IPS DF 6.9 (cell line): Measurements from ENCODE around the gene SLC35E3.

Experiments used
- DNase-seq: peaks from one replicate; pipeline ENCODE4 v3.0.0-alpha.2; 2013; ENCODE audit warnings: low read depth, low spot score
- H3K27ac ChIP-seq: one replicate; pipeline ENCODE4 v1.5.1; 2013; ENCODE audit warnings: low read length, control low read depth
- H3K27me3 ChIP-seq: 2 replicates; pipeline ENCODE4 v1.6.1; 2013; ENCODE audit warnings: mild to moderate bottlenecking, low read length; ENCODE audit not compliant: control insufficient read depth, insufficient read depth
- H3K36me3 ChIP-seq: 2 replicates; pipeline ENCODE4 v1.6.1; 2013; ENCODE audit warnings: low read length; ENCODE audit not compliant: control insufficient read depth, insufficient read depth
- H3K4me1 ChIP-seq: 2 replicates; pipeline ENCODE4 v1.6.1; 2013; ENCODE audit warnings: low read length; ENCODE audit not compliant: control insufficient read depth, insufficient read depth
- H3K4me3 ChIP-seq: 2 replicates; pipeline ENCODE4 v1.5.1; 2013; ENCODE audit warnings: mild to moderate bottlenecking, low read length
- H3K9me3 ChIP-seq: 2 replicates; pipeline ENCODE4 v1.6.1; 2013; ENCODE audit warnings: low read length, inconsistent platforms; ENCODE audit not compliant: control insufficient read depth, insufficient read depth
- WGBS: extraction: QIAGEN DNeasy Blood & Tissue Kit; methylation state at CpG from one replicate; pipeline ENCODE4 v1.1.7; 2013; ENCODE audit warnings: mixed read lengths, missing lambda C conversion rate; ENCODE audit not compliant: insufficient read length, insufficient coverage; 5-methylcytosine and 5-hydroxymethylcytosine counted together

SLC35E3 gene

DNA sequence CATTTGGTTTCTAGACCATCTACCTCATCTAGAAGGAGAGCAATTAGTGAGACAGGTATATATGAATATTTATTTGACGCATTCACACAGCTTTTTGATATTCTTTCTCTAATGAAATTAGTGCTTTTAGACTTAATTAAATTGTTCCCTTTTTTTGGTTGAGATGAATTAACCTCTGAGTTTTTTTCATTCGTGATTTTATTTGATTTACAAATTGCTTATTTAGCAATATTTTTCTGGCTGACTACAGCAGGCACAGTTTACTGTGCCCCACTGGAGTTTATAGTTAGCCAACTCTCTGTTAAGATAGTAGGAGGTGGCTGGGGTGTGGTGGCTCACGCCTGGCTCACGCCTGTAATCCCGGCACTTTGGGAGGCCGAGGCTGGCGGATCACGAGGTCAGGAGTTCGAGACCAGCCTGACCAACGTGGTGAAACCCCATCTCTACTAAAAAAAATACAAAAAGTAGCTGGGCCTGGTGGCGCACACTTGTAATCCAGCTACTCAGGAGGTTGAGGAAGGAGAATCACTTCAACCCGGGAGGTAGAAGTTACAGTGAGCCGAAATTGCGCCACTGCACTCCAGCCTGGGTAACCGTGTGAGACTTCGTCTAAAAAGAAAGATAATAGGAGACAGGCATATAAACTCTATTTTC lies 78.7 kb downstream of the SLC35E3 start:
- Histone ChIP-seq H3K36me3 (peaks cover 20% of the 10 kb centered on the region; the same call in 1 of the 2 replicates), H3K4me3 (no peak overlapping the region), H3K27ac (no peak overlapping the region), H3K9me3 (no peaks in the 10 kb centered on the region), H3K27me3 (no peaks in the 10 kb centered on the region), H3K4me1 (no peaks in the 10 kb centered on the region)
- no CpG with 5 or more reads among the region's 16 CpGs for WGBS
- no peak for DNase-seq

DNA sequence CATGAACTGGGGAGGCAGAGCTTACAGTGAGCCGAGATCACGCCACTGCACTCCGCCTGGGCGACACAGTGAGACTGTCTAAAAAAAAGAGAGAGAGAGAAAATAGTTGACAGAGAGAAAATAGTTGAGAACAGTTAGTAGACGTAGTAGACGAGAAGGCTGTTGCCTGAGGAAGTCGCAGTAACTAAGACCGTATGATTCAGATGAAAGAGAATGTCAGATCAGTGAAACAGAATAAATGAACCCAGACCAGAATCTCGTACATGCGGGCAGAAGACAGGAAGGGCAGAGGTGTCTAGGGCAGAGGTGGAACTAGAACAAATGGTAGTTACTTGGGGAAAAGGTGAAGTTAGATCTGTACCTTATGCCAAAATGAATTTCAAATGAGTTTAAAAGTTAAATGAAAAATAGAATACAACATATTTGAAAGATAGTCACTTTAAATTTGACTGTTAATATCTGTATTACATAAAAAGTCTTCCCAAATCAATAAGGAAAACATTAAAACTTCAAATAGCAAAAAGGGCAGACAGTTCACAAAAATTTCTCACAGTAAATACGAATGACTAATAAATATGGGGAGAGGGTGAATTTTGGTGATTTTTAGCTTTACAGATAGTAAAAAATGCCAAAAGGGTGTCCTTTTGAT lies 79.7 kb downstream of the SLC35E3 start:
- peaks cover 20% of the 10 kb centered on the region; the same call in 1 of the 2 replicates for H3K36me3 ChIP-seq
- no peaks in the 10 kb centered on the region for H3K27me3 ChIP-seq
- H3K9me3 ChIP-seq, result no peaks in the 10 kb centered on the region
- no peak overlapping the region for H3K27ac ChIP-seq
- 100% methylated on average over 3 of the region's 11 CpGs for WGBS
- H3K4me1 ChIP-seq, result no peaks in the 10 kb centered on the region
- no peak for DNase-seq
- H3K4me3 ChIP-seq, result no peak overlapping the region

DNA sequence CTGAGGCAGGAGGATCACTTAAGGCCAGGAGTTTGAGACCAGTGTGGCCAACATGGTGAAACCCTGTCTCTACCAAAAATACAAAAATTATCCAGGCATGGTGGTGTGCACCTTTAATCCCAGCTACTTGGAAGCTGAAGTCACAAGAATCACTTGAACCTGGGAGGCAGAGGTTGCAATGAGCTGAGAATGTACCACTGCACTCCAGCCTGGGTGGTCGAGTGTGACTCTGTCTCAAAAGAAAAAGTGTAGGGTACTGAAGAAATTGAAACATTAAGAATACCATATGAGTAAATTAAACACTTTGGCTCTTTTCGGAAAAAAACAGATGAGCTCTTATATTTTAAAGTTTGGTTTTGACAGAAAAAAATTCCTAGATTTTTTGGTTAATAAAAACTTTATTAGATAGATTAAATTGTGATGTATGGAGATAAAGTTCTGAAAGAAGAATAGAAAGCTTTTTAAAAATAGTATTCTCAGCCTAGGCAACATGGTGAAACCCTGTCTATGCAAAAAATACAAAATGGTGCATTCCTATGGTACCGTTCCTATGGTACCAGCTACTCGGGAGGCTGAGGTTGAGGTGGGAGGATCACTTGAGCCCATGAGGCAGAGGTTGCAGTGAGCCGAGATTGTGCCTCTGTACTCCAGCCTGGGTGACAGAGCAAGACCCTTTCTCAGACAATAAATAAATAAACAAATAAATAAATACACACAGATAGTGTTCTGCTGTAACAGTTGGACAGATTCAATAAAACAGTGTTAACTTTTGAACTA lies 82.1 kb downstream of the SLC35E3 start:
- Histone ChIP-seq H3K36me3 (peaks cover 12% of the 10 kb centered on the region; the same call in 1 of the 2 replicates), H3K27ac (no peak overlapping the region)
- WGBS, result no CpG with 5 or more reads among the region's 5 CpGs

DNA sequence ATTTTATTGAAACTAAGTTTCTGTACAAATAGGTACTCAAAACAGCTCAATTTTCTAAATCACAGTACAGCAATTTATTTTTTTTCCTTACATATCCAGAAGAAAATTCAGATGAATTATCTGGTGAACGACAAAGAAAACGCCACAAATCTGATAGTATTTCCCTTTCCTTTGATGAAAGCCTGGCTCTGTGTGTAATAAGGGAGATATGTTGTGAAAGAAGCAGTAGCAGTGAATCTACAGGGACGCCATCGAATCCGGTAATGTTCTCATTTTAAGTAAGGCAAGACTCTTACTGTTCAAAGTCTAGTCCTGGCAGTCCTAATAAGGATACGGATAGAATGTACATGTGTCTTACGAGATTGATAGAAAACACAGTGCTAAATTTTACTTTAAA lies 82.7 kb downstream of the SLC35E3 start:
- peaks cover 12% of the 10 kb centered on the region; the same call in 1 of the 2 replicates for H3K36me3 ChIP-seq
- no peaks in the 10 kb centered on the region for H3K9me3 ChIP-seq
- no CpG with 5 or more reads among the region's 7 CpGs for WGBS
- no peak for DNase-seq
- no peaks in the 10 kb centered on the region for H3K27me3 ChIP-seq
- H3K4me1 ChIP-seq, result no peaks in the 10 kb centered on the region
- no peak overlapping the region for H3K27ac ChIP-seq
- H3K4me3 ChIP-seq, result no peak overlapping the region

More for the DNA sequence above, 82.1 kb downstream of the SLC35E3 start:
- no peaks in the 10 kb centered on the region for H3K4me1 ChIP-seq
- H3K27me3 ChIP-seq, result no peaks in the 10 kb centered on the region
- H3K4me3 ChIP-seq, result no peak overlapping the region
- no peaks in the 10 kb centered on the region for H3K9me3 ChIP-seq
- DNase-seq, result no peak
